OCI-LY7 (cell line): ENCODE measurements around the gene CGA.

Experiments used
- CTCF ChIP-seq: fragments of 200-600 bp; sonication (generic); conservative IDR thresholded peaks from 2 replicates; pipeline ENCODE4 v1.5.1; 2014; ENCODE audit warnings: mild to moderate bottlenecking, antibody characterized with exemption, low read length, moderate library complexity, mixed read lengths
- EZH2phosphoT487 ChIP-seq: fragments of 200-600 bp; sonication (generic); IDR thresholded peaks from 2 replicates; pipeline ENCODE4 v1.6.1; 2018; ENCODE audit warnings: low read depth, borderline replicate concordance, mild to moderate bottlenecking, mixed run types, antibody characterized with exemption, low read length, moderate library complexity, mixed read lengths

DNA sequence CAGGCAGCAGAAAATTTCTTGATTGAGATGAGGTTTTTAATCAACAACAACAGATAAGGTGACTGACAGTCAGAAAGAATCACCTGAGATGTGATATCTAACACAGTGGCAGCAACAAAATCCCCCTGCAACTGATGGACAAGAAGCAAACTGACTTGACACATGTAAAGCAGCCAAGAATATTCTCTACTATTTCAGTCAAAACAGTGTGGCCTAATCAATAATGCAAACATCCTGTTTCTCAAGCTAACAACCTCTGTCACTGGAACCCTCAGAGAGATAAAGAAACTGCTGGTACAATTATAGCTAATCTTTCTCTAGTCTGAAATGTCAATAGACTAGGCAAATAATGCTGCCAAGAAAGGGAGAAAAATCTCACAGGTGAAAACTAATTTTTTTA, 4.6 kb upstream of the CGA start:
- TF ChIP-seq CTCF (no peak), EZH2phosphoT487 (no peak)
